HG03460 (cell line): ENCODE results near the gene SLC1A3.
A peak's percentile ranks its signal among the peaks of the same experiment; 100 is the strongest.
"Not testable (repeated sequence)": the region's sequence is repeated elsewhere in the genome, so short reads cannot be mapped to it uniquely, and the experiment has no call there.

Experiments used
- ATAC-seq: cut with Tn5 transposase; IDR thresholded peaks from one replicate; pipeline ENCODE4 v1.9.1; 2021; ENCODE audit not compliant: unreplicated experiment

The SLC1A3 gene

GRCh38 chr5:36606428-36607113 is at the start of gene SLC1A3:
Gene SLC1A3 (plus strand): TSS chr5:36606606. CDS start chr5:36608424, 1,818 bp downstream.
- peak; percentile 81 for ATAC-seq

GRCh38 chr5:36558641-36559040 is 47.8 kb upstream of the SLC1A3 start:
- no peak for ATAC-seq

- no peak for ATAC-seq
These were observed 44.8 kb upstream of the SLC1A3 start for GRCh38 chr5:36561601-36562000.

GRCh38 chr5:36569491-36569890 is 36.9 kb upstream of the SLC1A3 start:
- ATAC-seq = no peak

GRCh38 chr5:36570301-36571095 is 35.9 kb upstream of the SLC1A3 start:
- ATAC-seq = no peak

GRCh38 chr5:36571401-36572042 is 34.9 kb upstream of the SLC1A3 start:
- no peak for ATAC-seq

GRCh38 chr5:36573438-36573837 is 33.0 kb upstream of the SLC1A3 start:
- no peak for ATAC-seq

- no peak for ATAC-seq
These were observed 31.0 kb upstream of the SLC1A3 start for GRCh38 chr5:36575361-36575781.

GRCh38 chr5:36576721-36577120 is 29.7 kb upstream of the SLC1A3 start:
- no peak for ATAC-seq

GRCh38 chr5:36579858-36580257 is 26.5 kb upstream of the SLC1A3 start:
- ATAC-seq = not testable (repeated sequence)

GRCh38 chr5:36581070-36581469 is 25.3 kb upstream of the SLC1A3 start:
- no peak for ATAC-seq

GRCh38 chr5:36584009-36584875 is 22.2 kb upstream of the SLC1A3 start:
- ATAC-seq = no peak

GRCh38 chr5:36585701-36586100 is 20.7 kb upstream of the SLC1A3 start:
- ATAC-seq = no peak

GRCh38 chr5:36587354-36587753 is 19.1 kb upstream of the SLC1A3 start:
- ATAC-seq = no peak

GRCh38 chr5:36589735-36590134 is 16.7 kb upstream of the SLC1A3 start:
- not testable (repeated sequence) for ATAC-seq

GRCh38 chr5:36590513-36591286 is 15.7 kb upstream of the SLC1A3 start:
- ATAC-seq = no peak

GRCh38 chr5:36593867-36594266 is 12.5 kb upstream of the SLC1A3 start:
- no peak for ATAC-seq

GRCh38 chr5:36596247-36596646 is 10.2 kb upstream of the SLC1A3 start:
- no peak for ATAC-seq

GRCh38 chr5:36596756-36597155 is 9.7 kb upstream of the SLC1A3 start:
- ATAC-seq = no peak

- no peak for ATAC-seq
These were observed 8.4 kb upstream of the SLC1A3 start for GRCh38 chr5:36598045-36598444.
